Amniotic stem cell (primary cell): Measurements from ENCODE around the gene PDK2.

Experiments used
- DNase-seq: peaks from one replicate; lab custom pipeline; 2025; lab: John Stamatoyannopoulos, UW

The PDK2 gene

GRCh38 chr17:50135316-50136095, 40.4 kb downstream of the PDK2 start:
- DNase-seq: no peak

- DNase-seq: no peak
These were observed 41.0 kb downstream of the PDK2 start for GRCh38 chr17:50136096-50136687.

DNA sequence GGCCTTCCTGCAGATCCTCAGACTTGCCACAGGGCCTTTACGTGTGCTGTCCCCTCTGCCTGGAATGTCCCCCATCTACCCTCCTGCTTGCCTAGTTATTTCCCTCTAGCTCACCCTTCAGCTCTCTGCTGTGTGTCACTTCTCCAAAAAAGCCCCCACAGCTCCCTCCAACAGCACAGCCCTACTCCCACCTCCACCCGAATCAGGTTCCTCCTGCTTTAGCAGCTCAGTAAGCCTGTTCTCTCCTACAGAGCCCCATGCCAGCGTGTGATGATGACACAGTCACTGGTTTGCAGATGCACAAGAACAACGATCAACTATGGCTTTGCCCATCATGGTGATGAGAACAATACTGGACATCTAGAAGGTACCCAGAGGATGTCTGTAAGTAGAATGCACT, 41.9 kb downstream of the PDK2 start:
- no peak for DNase-seq

DNA sequence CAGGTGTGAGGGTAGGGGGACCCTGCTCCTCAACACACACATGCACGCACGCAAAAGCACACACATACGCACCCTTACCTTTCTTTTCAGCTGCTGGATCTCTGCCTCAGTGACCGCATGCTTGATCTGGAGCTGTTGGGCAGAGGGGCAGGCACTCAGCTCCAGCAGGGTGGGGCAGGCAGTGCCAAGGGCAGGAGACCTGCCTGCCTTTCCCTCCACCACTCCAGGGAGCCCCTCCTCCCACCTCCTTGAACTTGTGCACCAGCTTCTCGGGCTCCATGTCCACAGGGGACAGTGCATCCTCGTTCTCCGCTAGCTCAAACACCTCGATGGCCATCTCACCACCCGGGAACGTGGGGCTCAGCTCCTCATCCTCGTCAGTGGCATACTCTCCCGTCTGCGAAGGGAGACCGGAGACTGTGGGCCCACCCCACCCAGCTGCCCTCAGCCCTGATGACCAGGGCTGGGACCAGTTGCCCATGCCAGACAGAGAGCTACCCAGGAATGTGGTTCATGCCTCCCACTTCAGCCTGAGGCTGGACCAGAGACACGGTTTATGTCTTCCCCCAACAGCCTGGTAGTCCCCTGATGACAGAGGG, 44.1 kb downstream of the PDK2 start:
- DNase-seq: no peak

DNA sequence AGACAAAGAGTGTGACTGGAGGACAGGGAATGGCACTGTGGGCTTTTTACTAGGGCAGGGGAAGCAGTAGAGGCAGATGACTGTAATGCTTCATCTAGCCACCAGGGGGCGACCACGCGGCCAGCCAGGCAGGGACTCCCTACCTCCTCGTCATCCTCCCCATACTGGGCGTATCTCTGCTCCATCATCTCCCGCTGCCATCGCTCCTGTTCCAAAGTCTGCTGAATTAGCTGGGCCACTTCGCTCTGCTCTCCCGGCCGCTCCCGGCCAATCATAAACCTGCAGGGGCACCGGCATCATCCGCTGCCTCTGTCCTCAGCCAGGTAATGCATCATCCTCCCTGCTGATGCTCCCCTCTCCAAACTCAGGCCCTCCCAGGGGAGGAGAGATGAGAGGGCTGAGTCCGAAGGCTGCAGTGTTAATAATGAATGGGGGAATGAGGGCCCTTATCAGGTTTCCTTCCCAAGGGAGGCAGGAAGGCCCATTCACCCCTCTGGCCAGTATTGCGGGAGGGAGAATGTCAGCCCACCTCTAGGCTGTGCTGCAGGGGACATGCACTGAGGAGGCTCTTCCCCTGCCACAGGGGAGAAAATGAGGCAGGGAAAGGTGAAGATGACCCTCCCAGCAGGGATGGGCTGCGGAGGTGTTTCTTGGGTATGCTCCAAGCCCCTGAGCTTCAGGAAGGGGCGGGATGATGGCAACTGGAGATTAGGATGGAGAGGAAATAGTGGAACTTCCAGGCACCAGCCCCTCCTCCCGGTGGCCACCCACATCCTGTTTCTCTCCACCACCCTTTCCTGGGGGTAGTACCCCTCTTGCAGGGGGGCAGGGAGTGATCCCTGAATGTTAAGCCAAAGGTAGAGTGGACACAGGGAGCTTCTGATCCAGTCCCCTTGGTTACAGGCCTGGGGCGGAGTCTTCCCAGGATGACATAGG, 45.1 kb downstream of the PDK2 start:
- no peak for DNase-seq

DNA sequence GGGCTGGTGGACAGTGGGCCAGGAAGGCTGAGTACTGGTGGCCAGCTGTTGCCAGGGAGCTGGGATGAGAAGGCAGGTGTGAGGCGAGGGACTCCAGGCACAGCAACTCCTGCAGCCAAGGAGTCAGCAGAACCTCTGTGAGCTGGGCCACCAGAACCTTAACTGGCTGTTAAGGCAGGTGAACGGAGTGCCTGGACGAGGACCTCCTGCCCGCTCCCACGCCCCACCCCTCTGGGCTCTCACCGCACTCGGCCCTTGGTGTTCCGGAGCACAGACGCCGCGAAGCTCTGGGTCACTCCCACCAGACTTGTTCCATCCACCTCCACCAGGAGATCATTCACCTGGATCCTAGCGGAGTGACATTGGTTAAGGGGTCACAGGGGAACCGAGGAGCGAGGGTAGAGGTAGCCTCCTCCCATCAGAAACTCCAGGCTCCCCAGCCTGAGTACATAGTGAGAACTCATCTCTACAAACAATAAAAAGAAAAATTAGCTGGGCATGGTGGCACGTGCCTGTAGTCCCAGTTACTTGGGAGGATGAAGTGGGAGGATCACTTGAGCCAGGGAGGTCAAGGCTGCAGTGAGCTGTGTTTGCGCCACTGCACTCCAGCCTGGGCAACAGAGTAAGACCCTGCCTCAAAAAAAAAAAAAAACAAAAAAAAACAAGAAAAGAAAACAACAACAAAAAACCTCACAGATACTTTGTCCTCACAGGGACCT, 46.0 kb downstream of the PDK2 start:
- no peak for DNase-seq

GRCh38 chr17:50141745-50142110, 46.6 kb downstream of the PDK2 start:
- no peak for DNase-seq

- DNase-seq: no peak
These were observed 48.5 kb downstream of the PDK2 start for GRCh38 chr17:50143461-50144176.

GRCh38 chr17:50144355-50144754, 49.2 kb downstream of the PDK2 start:
- DNase-seq: no peak

GRCh38 chr17:50144845-50145531, 49.8 kb downstream of the PDK2 start:
- DNase-seq: no peak

DNA sequence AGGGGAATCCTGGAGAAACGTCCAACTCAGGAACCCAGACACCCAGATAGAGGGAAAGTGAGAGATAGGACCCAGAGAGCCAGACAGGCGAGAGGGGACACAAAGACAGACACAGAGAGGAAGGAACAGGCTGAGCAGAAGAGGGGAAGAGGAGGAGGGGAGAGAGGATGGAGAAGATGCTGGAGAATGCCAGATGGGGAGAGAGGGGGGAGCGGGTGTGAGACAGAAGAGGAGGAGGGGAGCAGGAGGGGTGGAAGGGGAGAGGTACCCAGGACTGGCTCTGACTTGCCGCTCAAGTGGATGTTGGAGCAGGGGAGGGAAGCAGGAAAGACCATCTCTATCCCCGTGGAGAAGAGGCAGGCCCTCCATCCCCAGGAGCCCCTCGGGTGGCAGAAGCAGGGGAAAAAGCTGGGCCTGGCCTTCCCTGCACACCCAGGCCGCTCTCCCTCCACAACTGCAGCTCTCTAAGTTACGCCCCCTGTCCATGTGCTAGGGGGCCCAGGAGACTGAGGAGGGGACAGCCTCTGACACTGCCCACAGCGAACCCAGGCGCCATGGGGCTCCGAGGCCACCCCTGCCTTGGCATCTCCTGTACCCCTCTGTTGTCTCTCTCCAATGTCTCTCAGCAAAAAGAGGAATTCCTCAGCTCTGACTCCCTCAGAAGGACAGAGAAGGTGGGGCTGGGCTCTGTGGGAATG, 50.5 kb downstream of the PDK2 start:
- DNase-seq: no peak

- no peak for DNase-seq
These were observed 51.2 kb downstream of the PDK2 start for GRCh38 chr17:50146230-50146926.

GRCh38 chr17:50146927-50147665, 51.9 kb downstream of the PDK2 start:
- no peak for DNase-seq

GRCh38 chr17:50147841-50148225, 52.7 kb downstream of the PDK2 start:
- no peak for DNase-seq

DNA sequence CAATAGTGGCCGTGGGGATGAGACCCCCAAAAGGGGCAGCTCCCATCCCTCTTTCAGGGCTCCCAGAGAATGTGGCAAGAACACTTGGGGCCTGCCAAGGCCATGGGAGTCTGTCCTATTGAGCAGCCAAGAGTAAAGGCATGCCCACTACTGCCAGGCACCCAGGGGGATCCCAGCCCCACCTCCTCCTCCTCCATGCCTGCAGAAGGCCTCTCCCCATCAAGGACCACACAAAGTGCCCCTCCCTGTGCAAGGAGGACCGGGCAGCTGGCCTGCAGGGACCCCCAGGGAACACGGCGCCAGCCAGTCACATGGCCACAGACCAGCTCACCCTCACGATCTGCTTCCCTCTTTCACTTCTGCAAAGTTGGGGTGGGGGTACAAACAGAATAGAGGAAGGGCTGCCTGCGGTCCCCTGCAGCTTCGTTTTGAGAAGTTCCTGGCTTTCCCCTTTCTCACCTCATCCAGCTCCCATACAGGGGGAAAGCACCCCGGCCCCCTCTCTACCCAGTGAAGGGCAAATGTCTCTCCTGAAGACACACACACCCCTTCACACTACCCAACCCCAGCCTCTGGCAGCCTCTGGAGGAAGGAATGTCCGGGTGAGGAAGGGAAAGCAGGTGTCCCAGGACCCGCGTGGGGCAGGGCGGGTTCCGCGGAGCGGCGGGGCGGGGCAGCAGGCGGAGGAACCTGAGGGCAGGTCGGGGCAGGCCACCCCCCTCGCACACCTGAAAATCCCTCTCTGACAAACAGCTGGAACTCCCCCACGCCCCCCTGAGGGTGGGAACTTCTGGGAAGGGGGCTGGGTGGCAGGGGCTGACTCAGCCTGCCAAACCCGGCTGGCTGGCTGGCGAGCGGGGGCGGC, 53.3 kb downstream of the PDK2 start:
- DNase-seq: no peak

- no peak for DNase-seq
These were observed 53.9 kb downstream of the PDK2 start for GRCh38 chr17:50149091-50149416.
